ENCODE measurements around the gene ZNF14. TPM values are rescaled to one million over a fixed set of nuclear protein-coding genes. Genes with fewer than 3 reads are reported as not detected.

ZNF14 gene
- total and polyA plus RNA-seq, 2 of the 13 experiments (the other 11 are each of a cell fraction or from before 2014, with no cell fraction given): 1.9 to 6.2 TPM

DNA sequence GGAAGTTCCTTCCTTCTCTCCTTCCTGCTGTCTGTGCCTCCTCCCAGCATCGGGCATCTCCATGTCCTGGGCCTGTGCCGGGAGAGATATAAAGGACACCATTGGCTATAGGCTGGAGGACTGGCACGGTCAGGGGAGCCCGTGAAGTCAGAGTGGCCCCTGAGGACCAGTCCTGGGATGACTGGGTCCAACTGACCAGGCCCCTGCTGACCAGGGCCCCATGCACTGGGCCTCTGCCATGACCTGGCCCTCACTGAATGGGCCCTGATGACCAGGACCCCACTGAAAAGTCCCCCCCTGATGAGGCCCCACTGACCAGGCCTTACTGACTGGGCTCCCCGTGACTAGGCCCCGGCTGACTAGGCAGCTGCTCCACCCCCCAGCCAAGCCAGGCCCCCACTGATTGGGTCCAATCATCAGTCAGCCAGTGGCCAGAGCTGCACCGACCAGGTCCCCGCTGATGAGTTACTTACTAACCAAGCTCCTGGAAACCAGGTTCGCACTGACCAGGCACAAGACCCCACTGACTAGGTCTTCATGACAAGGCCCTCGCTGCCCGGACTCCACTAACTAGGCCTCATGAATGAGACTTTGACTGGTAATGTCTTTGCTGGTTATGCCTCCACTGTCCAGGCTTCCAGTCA, 20.0 kb upstream of the ZNF14 start:
- Histone ChIP-seq H3K27me3 (ENCODE audit: control insufficient read depth in 1 of 2, insufficient read depth in 2 of 2, low read length in 2 of 2) (peaks cover 3 to 11% of the 10 kb centered on the region in 2 experiments; a peak in 3 of 5 replicates), H3K36me3 (replicated peaks in 1 of 2; ENCODE audit: control insufficient read depth in 1 of 2, insufficient read depth in 2 of 2, low read length in 2 of 2) (no peaks in the 10 kb centered on the region), H2AFZ (ENCODE audit: low read length) (no peak overlapping the region), H3K4me2 (ENCODE audit: low read depth, low read length) (no peak overlapping the region), H3K4me3 (replicated peaks in 1 of 3; ENCODE audit: insufficient read depth in 1 of 3, low read depth in 2 of 3, low read length in 3 of 3) (no peak overlapping the region), H3K9ac (ENCODE audit: insufficient read depth, low read depth, low read length) (no peak overlapping the region), H3K27ac (ENCODE audit: extremely low read length, insufficient read depth, low read length) (no peak overlapping the region), H3K4me1 (ENCODE audit: insufficient read depth, low read length) (no peaks in the 10 kb centered on the region), H3K79me2 (ENCODE audit: insufficient read depth, low read length) (no peaks in the 10 kb centered on the region), H4K20me1 (ENCODE audit: insufficient read depth, low read length) (no peaks in the 10 kb centered on the region), H3K9me3 (ENCODE audit: low read length) (peaks cover 7% of the 10 kb centered on the region; the same call in 1 of the 2 replicates)
- no TSS peak for BruUV-seq (replicated peaks)
- TF ChIP-seq ZSCAN21 (CRISPR knock-in tag; IDR thresholded peaks at IDR 0.05; ENCODE audit: borderline replicate concordance): no peak
- TF ChIP-seq DNMT3B (CRISPR knock-in tag; conservative IDR thresholded peaks at IDR 0.05): no peak
- no peak for TF ChIP-seq ATRX (CRISPR knock-in tag; IDR thresholded peaks at IDR 0.05; ENCODE audit: borderline replicate concordance)
- TF ChIP-seq ZNF263 (CRISPR knock-in tag; IDR thresholded peaks at IDR 0.05): no peak
- TF ChIP-seq, protein P1, sequence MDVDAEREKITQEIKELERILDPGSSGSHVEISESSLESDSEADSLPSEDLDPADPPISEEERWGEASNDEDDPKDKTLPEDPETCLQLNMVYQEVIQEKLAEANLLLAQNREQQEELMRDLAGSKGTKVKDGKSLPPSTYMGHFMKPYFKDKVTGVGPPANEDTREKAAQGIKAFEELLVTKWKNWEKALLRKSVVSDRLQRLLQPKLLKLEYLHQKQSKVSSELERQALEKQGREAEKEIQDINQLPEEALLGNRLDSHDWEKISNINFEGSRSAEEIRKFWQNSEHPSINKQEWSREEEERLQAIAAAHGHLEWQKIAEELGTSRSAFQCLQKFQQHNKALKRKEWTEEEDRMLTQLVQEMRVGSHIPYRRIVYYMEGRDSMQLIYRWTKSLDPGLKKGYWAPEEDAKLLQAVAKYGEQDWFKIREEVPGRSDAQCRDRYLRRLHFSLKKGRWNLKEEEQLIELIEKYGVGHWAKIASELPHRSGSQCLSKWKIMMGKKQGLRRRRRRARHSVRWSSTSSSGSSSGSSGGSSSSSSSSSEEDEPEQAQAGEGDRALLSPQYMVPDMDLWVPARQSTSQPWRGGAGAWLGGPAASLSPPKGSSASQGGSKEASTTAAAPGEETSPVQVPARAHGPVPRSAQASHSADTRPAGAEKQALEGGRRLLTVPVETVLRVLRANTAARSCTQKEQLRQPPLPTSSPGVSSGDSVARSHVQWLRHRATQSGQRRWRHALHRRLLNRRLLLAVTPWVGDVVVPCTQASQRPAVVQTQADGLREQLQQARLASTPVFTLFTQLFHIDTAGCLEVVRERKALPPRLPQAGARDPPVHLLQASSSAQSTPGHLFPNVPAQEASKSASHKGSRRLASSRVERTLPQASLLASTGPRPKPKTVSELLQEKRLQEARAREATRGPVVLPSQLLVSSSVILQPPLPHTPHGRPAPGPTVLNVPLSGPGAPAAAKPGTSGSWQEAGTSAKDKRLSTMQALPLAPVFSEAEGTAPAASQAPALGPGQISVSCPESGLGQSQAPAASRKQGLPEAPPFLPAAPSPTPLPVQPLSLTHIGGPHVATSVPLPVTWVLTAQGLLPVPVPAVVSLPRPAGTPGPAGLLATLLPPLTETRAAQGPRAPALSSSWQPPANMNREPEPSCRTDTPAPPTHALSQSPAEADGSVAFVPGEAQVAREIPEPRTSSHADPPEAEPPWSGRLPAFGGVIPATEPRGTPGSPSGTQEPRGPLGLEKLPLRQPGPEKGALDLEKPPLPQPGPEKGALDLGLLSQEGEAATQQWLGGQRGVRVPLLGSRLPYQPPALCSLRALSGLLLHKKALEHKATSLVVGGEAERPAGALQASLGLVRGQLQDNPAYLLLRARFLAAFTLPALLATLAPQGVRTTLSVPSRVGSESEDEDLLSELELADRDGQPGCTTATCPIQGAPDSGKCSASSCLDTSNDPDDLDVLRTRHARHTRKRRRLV (CRISPR knock-in tag; IDR thresholded peaks at IDR 0.05): no peak
- TF ChIP-seq ZNF652 (CRISPR knock-in tag; IDR thresholded peaks at IDR 0.05; ENCODE audit: borderline replicate concordance, low read depth): no peak
- TF ChIP-seq ZMYM2 (CRISPR knock-in tag; IDR thresholded peaks at IDR 0.05): no peak
- intact Hi-C loops (cut with micrococcal nuclease; ENCODE audit: unreplicated experiment): no loop called here
- no peak for DNase-seq (ENCODE audit: low spot score)
- CTCF ChIA-PET (ENCODE audit: low intra/inter-chr PET ratio, low total read pairs): no interaction called here
- FAIRE-seq: no peak
- ATAC-seq: no peak
- 0% methylated on average over 1 of the region's 11 CpGs for WGBS (ENCODE audit: low lambda C conversion rate)
- in situ Hi-C loops (cut with HindIII; ENCODE audit: extremely low pct_ligation_motif_present, low pct_unique_long_range_greater_than_20kb): no loop called here
- POLR2A ChIA-PET: no interaction called here
